GM12891 (cell line): ENCODE measurements around the gene UBTD2.

ENCODE experiments used
- DNase-seq: peaks from one replicate; pipeline ENCODE4 v3.0.0; 2011; ENCODE audit warnings: low spot score; ENCODE audit not compliant: insufficient read length
- FAIRE-seq: peaks from 2 replicates; lab custom pipeline; 2011; peaks lifted over from hg19 to GRCh38; lab: Jason Lieb, UNC
- PAX5 ChIP-seq: IDR thresholded peaks from 2 replicates; pipeline ENCODE4 v1.6.1; 2011; ENCODE audit warnings: low read length, moderate library complexity, mild to moderate bottlenecking; ENCODE audit not compliant: insufficient read depth, severe bottlenecking
- POLR2A ChIP-seq: IDR thresholded peaks from 2 replicates; pipeline ENCODE4 v1.6.1; 2011; ENCODE audit warnings: low read depth, low read length, control low read depth
- POLR2AphosphoS5 ChIP-seq: IDR thresholded peaks from 2 replicates; pipeline ENCODE4 v1.6.1; 2011; ENCODE audit warnings: low read depth, low read length, control low read depth
- POU2F2 ChIP-seq: IDR thresholded peaks from 2 replicates; pipeline ENCODE4 v1.6.1; 2011; ENCODE audit warnings: low read depth, mild to moderate bottlenecking, control low read depth, low read length, moderate library complexity
- SPI1 ChIP-seq: IDR thresholded peaks from 2 replicates; pipeline ENCODE4 v1.6.1; 2011; ENCODE audit warnings: low read depth, low read length, control low read depth
- TAF1 ChIP-seq: IDR thresholded peaks from 2 replicates; pipeline ENCODE4 v1.6.1; 2011; ENCODE audit warnings: low read depth, low read length, control low read depth

The UBTD2 gene

GRCh38 chr5:172162987-172163343 lies 120.6 kb downstream of the UBTD2 start:
- TF ChIP-seq POLR2A: no peak
- TF ChIP-seq SPI1: no peak
- no peak for TF ChIP-seq PAX5
- no peak for TF ChIP-seq POU2F2
- no peak for TF ChIP-seq POLR2AphosphoS5
- TF ChIP-seq TAF1: no peak
- no peak for FAIRE-seq
- no peak for DNase-seq

- FAIRE-seq: no peak
- TF ChIP-seq POU2F2 (no peak), PAX5 (no peak), TAF1 (no peak), POLR2A (no peak), POLR2AphosphoS5 (no peak), SPI1 (no peak)
- DNase-seq: no peak
Observed at GRCh38 chr5:172162323-172162986, 121.1 kb downstream of the UBTD2 start.

- FAIRE-seq (no peak), DNase-seq (no peak)
- no peak for TF ChIP-seq POLR2AphosphoS5
- no peak for TF ChIP-seq SPI1
- no peak for TF ChIP-seq POLR2A
- TF ChIP-seq POU2F2: no peak
- TF ChIP-seq TAF1: no peak
- TF ChIP-seq PAX5: no peak
Observed at GRCh38 chr5:172160506-172160905, 123.1 kb downstream of the UBTD2 start.
